Neuron (in vitro differentiated cells): ENCODE data around the gene PARD3B.

Experiments used
- H2AFZ ChIP-seq: one replicate; pipeline ENCODE4 v1.6.1; 2013; ENCODE audit warnings: low read depth, mild to moderate bottlenecking, inconsistent platforms, low read length, moderate library complexity
- H3K27me3 ChIP-seq: one replicate; pipeline ENCODE4 v1.6.1; 2013; ENCODE audit warnings: low read length; ENCODE audit not compliant: insufficient read depth
- H3K36me3 ChIP-seq: one replicate; pipeline ENCODE4 v1.6.1; 2013; ENCODE audit warnings: low read length; ENCODE audit not compliant: insufficient read depth
- H3K4me1 ChIP-seq: one replicate; pipeline ENCODE4 v1.6.1; 2013; ENCODE audit warnings: low read length; ENCODE audit not compliant: insufficient read depth
- H3K4me3 ChIP-seq: 2 replicates; pipeline ENCODE4 v1.5.1; 2013; ENCODE audit warnings: mild to moderate bottlenecking, low read length, moderate library complexity
- H3K9me3 ChIP-seq: one replicate; pipeline ENCODE4 v1.6.1; 2013; ENCODE audit warnings: low read length

Gene PARD3B

DNA sequence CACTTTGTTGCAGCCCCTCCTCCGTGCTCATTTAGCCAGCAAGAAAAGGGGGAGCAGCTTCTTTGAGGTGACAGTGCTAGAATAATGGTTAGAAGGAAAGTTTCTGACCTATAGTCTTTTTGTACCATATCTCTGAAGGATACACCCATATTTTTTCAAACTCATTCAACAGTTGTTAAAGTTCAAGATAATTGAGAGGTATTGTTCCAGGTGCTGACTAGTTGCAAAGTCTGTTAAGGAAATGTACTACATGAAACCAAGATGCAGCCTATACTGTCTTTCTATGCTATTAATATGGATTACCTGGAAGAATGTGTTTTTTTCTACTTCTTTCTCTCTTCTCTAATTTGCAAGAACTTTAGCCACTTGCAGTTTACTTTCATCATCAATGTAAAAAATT lies 495.0 kb downstream of the PARD3B start:
- Histone ChIP-seq H3K4me3 (no peak overlapping the region), H3K4me1 (no peaks in the 10 kb centered on the region), H2AFZ (no peak overlapping the region), H3K36me3 (no peaks in the 10 kb centered on the region), H3K9me3 (no peaks in the 10 kb centered on the region), H3K27me3 (no peaks in the 10 kb centered on the region)

DNA sequence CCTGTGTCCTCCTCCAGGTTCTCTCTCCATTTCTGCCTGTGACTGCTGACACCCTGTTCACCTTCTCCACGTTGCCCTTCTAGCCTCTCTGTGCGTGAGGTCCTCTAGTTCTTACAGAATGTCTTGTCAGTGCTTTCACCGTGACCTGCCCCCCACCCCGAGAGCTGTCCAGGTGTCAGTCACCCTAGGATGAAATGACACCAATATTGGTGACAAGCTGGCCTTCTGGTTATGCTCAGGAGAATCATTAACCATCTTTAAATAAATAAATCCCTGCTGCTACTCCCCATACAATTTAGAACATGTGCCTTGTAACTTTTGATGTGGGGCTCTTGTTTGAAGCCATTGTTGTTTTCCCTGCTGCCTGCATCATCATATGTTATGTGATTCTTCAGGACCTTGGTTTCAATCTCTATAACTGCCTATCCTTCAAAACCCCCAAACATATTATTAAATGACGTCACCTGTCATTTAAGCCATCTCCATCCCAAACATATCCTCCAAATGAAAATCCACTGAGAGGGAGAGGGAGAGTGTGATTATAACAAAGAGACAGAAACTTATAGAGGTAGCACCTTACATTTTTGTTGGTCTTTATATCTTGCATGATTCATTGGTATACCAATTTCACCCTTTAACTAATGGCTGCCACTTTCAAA lies 496.3 kb downstream of the PARD3B start:
- H3K27me3 ChIP-seq: no peaks in the 10 kb centered on the region

DNA sequence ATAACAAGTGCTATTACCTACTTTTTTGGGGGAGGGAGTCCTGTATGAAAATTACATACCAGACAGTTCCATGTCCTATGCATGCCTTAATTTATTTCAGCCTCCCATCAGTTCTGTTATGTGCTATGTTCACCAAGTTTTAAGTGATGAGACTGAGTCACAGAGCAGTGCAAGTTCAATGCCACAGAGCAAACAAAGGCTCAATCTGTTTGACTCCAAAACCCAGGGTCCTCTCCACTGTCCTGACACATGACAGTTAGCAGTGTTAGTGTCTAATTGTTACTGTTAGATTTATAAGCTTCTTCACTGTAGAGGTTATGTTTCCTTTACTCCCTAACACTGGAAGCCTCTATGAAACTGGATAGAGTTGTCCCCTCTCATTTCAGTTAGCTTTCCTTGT lies 498.0 kb downstream of the PARD3B start:
- H3K27me3 ChIP-seq: no peaks in the 10 kb centered on the region
- H3K4me1 ChIP-seq: peaks cover 4% of the 10 kb centered on the region
- H3K36me3 ChIP-seq: no peaks in the 10 kb centered on the region
- no peak overlapping the region for H3K4me3 ChIP-seq
- no peaks in the 10 kb centered on the region for H3K9me3 ChIP-seq
- no peak overlapping the region for H2AFZ ChIP-seq

More for the DNA sequence above, 496.3 kb downstream of the PARD3B start:
- Histone ChIP-seq H3K9me3 (no peaks in the 10 kb centered on the region), H2AFZ (no peak overlapping the region), H3K4me1 (no peaks in the 10 kb centered on the region), H3K36me3 (no peaks in the 10 kb centered on the region), H3K4me3 (no peak overlapping the region)

DNA sequence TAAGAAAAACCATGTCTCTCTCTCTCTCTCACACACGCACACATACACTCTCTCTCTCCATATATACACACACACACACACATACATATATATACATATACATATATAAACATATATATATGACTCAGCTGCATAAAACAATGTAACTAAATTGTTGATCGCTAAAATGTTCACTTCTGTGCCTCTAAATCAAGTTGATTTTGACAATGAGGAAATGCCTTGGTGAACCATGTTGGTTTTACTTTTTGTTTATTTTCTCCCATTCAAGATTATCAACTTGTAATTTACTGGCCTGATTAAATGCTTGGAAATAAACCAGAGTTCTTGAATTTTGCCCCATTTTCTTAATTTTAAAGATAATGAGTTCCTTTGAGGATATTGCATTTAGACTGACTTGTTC lies 500.4 kb downstream of the PARD3B start:
- Histone ChIP-seq H3K36me3 (no peaks in the 10 kb centered on the region), H2AFZ (no peak overlapping the region), H3K4me3 (no peak overlapping the region), H3K9me3 (no peaks in the 10 kb centered on the region), H3K27me3 (no peaks in the 10 kb centered on the region), H3K4me1 (peaks cover 4% of the 10 kb centered on the region)

DNA sequence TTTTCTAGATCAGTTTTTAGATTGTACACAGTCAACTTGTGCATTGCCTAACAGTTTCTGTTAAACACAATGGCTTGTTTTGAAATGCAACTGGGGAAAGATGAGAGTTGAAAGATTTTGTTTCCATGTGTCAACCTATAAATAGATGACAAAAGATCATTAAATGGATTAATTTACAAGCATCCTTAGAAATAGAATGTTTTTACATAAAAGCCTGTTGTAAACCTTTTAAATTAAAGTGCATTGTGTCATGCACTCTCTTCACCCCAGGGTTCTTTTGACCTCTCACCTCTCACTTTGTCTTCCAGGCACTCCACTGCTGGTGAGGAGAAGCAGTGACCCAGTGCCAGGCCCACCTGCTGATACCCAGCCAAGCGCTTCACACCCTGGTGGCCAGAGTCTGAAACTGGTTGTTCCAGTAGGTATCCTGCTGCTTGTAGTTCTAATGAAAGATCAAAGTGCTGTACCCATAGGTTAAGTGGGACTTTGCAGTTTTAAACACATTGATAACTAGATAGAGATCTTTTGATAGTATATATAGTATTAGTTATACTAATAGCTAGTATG lies 502.1 kb downstream of the PARD3B start:
- H2AFZ ChIP-seq: no peak overlapping the region
- no peaks in the 10 kb centered on the region for H3K36me3 ChIP-seq
- H3K9me3 ChIP-seq: no peaks in the 10 kb centered on the region
- peaks cover 4% of the 10 kb centered on the region for H3K4me1 ChIP-seq
- H3K27me3 ChIP-seq: no peaks in the 10 kb centered on the region
- no peak overlapping the region for H3K4me3 ChIP-seq

DNA sequence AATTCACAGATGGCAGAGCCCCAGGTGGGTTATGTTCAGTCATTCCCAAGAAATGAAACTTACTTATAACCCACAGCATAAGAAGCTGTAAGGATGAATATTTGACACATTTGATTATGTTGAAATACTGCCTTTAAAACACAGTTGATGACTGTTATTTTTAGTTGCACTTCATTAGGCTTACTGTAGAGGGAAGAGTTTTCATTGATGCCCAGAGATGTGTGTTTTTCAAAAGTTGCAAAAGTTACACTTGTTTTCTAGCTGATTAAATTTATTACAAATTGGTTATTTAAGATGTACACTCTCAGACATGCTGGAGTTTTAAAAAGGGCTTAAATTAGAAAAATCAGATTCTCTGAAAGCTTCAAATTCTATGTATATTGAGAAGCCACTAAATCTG lies 506.1 kb downstream of the PARD3B start:
- Histone ChIP-seq H3K9me3 (no peaks in the 10 kb centered on the region), H3K4me1 (peaks cover 4% of the 10 kb centered on the region), H3K36me3 (no peaks in the 10 kb centered on the region), H3K27me3 (no peaks in the 10 kb centered on the region), H2AFZ (no peak overlapping the region), H3K4me3 (no peak overlapping the region)

DNA sequence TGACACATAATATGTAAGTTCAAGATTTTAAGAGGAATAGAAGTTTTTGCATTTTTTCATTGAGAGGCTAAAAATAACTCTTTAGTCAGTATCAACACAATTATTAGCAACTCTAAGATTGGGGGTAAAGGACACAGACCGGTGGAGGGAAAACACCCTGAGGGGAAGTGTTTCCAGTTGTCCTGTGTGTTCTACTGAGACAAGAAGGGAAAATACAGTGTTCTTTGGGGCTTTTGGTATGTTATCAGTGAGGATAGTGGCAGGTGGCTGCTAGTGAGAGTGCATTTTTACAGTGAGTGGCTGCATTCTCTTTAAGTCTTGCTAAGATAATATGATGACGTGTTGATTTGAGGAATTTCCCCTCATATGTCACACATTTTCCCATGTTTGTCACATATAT lies 507.5 kb downstream of the PARD3B start:
- H3K27me3 ChIP-seq: no peaks in the 10 kb centered on the region
- H3K36me3 ChIP-seq: no peaks in the 10 kb centered on the region
- no peak overlapping the region for H2AFZ ChIP-seq
- H3K4me1 ChIP-seq: no peaks in the 10 kb centered on the region
- H3K4me3 ChIP-seq: no peak overlapping the region
- no peaks in the 10 kb centered on the region for H3K9me3 ChIP-seq

DNA sequence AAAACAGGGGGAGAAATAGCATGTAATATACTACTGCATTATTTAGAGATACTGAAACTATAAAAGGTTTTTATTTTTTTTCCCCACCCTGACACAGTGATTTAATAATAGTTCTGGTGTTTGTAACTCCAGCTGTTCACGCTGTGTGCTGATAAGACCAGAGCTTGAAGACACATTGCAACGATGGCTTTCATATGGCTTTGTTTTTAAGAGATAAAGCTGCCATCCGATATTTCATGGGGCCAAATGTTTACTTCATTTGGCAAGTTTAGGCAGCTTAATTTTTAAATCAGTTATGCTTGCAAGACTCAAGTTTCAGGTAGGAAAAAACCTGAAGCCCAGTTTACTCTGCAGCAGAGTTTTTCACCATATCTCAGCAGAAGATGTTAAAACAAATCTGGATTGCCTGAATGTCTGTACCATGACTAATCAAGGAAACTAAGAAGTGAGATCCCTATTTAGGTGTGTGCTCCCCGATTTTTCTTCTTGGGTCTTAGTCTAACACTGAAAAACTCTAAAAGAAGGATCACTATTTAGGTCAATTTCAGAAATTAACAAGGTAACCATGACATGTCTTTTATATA lies 508.6 kb downstream of the PARD3B start:
- H3K9me3 ChIP-seq: peaks cover 2% of the 10 kb centered on the region
- no peaks in the 10 kb centered on the region for H3K27me3 ChIP-seq
- no peak overlapping the region for H3K4me3 ChIP-seq
- no peak overlapping the region for H2AFZ ChIP-seq
- no peaks in the 10 kb centered on the region for H3K4me1 ChIP-seq
- no peaks in the 10 kb centered on the region for H3K36me3 ChIP-seq

DNA sequence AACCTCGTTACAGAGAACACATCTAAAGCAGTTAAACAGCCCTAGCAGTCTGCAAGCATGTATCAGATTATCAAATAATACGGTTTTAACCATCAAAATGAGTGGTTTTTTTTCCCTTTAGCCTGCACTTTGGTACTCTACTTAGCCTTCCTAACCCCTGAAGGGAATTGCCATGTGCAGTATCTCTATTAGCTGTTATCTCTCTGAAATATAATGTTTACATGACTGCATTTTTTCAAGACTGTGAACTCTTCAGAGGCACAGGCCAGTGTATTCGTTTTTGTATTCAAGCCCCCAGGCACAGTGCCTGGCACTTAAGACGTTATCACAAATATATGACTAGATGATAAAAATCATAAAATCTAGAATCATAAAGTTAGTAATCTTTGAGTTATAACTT lies 509.5 kb downstream of the PARD3B start:
- Histone ChIP-seq H3K4me3 (no peak overlapping the region), H3K36me3 (no peaks in the 10 kb centered on the region), H2AFZ (no peak overlapping the region), H3K4me1 (no peaks in the 10 kb centered on the region), H3K27me3 (no peaks in the 10 kb centered on the region), H3K9me3 (peaks cover 2% of the 10 kb centered on the region)

DNA sequence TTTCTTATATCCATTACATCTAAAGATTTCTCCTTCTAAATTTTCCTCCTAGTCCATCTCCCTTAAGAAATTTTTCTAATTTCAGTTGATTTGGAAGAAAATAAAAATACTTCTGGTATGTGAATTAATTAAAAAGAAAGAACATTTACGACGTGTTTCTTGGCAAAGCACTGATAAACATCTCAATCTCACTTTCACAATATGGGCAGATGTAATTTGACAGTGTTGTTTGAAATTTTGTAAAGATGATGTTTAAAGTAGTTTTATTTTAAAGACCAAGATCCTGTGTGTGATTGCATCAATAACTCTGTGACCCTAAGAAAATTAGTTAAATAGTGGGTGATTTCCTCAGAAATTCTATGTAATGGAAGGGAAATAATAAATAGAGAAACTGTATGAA lies 510.0 kb downstream of the PARD3B start:
- no peak overlapping the region for H3K4me3 ChIP-seq
- no peak overlapping the region for H2AFZ ChIP-seq
- no peaks in the 10 kb centered on the region for H3K27me3 ChIP-seq
- H3K9me3 ChIP-seq: peaks cover 2% of the 10 kb centered on the region
- peaks cover 3% of the 10 kb centered on the region for H3K4me1 ChIP-seq
- no peaks in the 10 kb centered on the region for H3K36me3 ChIP-seq

DNA sequence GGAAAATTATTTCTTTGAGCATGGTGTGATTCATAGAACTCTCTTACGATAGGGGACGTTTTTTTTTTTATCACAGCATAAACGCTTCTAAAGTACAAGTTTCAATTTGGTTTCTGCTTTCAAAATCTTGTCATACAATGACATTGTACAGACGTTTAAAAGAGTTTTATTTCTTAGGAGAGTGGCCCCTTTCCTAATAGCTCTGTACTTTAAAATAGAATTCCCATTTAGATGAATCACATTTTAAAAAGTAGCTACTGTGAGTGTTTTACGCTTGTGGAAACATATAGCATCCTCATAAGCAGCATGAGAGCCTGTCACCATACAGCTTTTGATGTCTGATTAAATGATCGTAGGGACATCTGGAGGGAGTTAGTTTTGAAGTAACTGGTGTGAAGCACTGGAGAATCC lies 510.9 kb downstream of the PARD3B start:
- Histone ChIP-seq H3K27me3 (no peaks in the 10 kb centered on the region), H3K9me3 (peaks cover 2% of the 10 kb centered on the region), H3K36me3 (no peaks in the 10 kb centered on the region), H3K4me1 (peaks cover 11% of the 10 kb centered on the region), H3K4me3 (no peak overlapping the region), H2AFZ (no peak overlapping the region)

DNA sequence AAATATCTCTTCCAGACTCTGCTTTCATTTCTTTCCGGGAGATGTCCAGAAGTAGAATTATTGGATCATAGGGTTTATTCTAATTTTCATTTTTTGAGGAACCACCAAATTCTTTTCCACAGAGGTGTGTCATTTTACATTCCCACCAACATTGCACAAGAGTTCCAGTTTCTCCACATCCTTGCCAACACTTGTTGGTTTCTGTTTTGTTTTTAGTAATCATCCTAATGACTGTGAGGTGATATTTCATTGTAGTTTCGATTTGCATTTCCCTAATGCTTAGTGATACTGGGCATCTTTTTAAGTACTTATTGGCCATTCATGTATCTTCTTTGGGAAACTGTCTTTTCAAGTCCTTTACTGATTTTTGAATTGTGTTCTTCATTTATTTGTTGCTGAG lies 513.1 kb downstream of the PARD3B start:
- Histone ChIP-seq H3K9me3 (peaks cover 2% of the 10 kb centered on the region), H3K4me3 (no peak overlapping the region)

DNA sequence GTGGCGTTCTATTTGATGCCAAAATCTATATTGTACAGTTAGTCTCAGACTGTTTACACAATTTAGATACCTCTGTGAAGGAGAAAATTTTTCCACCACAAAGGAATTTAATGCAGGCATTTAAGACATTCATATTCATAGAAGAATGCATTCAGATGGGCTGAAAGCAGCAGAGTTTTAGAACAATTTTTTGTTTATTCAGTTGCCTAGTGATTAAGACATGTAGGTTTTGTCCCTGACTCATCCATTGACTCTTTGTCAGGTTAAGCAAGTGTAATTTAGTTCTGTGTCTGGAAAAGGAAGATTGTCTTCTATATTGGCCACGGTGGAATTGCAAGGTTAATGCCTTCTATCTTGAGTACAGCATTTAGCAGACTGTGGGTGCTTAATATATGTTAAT lies 515.0 kb downstream of the PARD3B start:
- Histone ChIP-seq H3K4me1 (peaks cover 16% of the 10 kb centered on the region), H2AFZ (no peak overlapping the region), H3K4me3 (no peak overlapping the region), H3K9me3 (peaks cover 2% of the 10 kb centered on the region), H3K27me3 (no peaks in the 10 kb centered on the region), H3K36me3 (no peaks in the 10 kb centered on the region)

More for the DNA sequence above, 513.1 kb downstream of the PARD3B start:
- Histone ChIP-seq H3K27me3 (no peaks in the 10 kb centered on the region), H3K4me1 (peaks cover 11% of the 10 kb centered on the region), H2AFZ (no peak overlapping the region), H3K36me3 (no peaks in the 10 kb centered on the region)
